ENCODE results near the gene ZNF451. TPM values are rescaled to one million over a fixed set of nuclear protein-coding genes. Genes with fewer than 3 reads are reported as not detected.

ZNF451 gene
- total RNA-seq, 1 experiment from 2014 or later, result 68.7 TPM

GRCh38 chr6:57048577-57048976 is 41.4 kb upstream of the ZNF451 start:
- no TSS peak for BruUV-seq (replicated peaks)
- Mint-ChIP-seq H3K27me3 (ENCODE audit: unreplicated experiment) (peaks cover 20% of the 10 kb centered on the region), H3K9me3 (ENCODE audit: low read depth, unreplicated experiment) (no peaks in the 10 kb centered on the region), H3K27ac (ENCODE audit: unreplicated experiment) (no peak overlapping the region), H3K4me3 (ENCODE audit: low read depth, unreplicated experiment) (no peak overlapping the region), H3K4me1 (ENCODE audit: low read depth, unreplicated experiment) (peaks cover 10% of the 10 kb centered on the region), H3K36me3 (ENCODE audit: insufficient read depth, unreplicated experiment) (peaks cover 23% of the 10 kb centered on the region)
- intact Hi-C loops (cut with micrococcal nuclease; ENCODE audit: unreplicated experiment), result no loop called here
- no peak for DNase-seq
- CTCF ChIA-PET, result no interaction called here
- TF ChIP-seq, protein P1, sequence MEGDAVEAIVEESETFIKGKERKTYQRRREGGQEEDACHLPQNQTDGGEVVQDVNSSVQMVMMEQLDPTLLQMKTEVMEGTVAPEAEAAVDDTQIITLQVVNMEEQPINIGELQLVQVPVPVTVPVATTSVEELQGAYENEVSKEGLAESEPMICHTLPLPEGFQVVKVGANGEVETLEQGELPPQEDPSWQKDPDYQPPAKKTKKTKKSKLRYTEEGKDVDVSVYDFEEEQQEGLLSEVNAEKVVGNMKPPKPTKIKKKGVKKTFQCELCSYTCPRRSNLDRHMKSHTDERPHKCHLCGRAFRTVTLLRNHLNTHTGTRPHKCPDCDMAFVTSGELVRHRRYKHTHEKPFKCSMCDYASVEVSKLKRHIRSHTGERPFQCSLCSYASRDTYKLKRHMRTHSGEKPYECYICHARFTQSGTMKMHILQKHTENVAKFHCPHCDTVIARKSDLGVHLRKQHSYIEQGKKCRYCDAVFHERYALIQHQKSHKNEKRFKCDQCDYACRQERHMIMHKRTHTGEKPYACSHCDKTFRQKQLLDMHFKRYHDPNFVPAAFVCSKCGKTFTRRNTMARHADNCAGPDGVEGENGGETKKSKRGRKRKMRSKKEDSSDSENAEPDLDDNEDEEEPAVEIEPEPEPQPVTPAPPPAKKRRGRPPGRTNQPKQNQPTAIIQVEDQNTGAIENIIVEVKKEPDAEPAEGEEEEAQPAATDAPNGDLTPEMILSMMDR (IDR thresholded peaks at IDR 0.05; ENCODE audit: unreplicated experiment), result no peak

DNA sequence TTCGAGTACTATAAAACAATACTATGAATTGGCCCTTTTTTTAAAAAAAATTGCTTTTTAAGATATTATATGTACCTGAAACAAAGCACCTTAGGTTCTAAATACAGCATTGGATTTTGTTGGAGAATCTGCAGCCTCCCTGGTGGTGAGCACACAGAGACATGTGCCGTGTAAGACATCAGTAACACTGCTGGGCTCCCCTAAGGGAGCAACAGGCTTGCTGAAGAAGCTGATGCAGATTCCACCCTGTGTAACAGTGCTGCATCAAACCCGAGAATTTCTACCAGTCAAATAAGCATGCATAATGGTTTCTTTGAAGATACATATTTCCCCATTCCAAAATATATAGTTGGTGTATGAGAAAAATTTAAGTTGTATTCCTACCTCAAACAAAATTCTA is 26.1 kb upstream of the ZNF451 start:
- Mint-ChIP-seq H3K36me3 (ENCODE audit: insufficient read depth, unreplicated experiment) (peaks cover 16% of the 10 kb centered on the region), H3K9me3 (ENCODE audit: low read depth, unreplicated experiment) (no peaks in the 10 kb centered on the region), H3K4me1 (ENCODE audit: low read depth, unreplicated experiment) (no peaks in the 10 kb centered on the region), H3K27ac (ENCODE audit: unreplicated experiment) (no peak overlapping the region), H3K27me3 (ENCODE audit: unreplicated experiment) (no peaks in the 10 kb centered on the region), H3K4me3 (ENCODE audit: low read depth, unreplicated experiment) (no peak overlapping the region)
- TF ChIP-seq, protein P1 (IDR thresholded peaks at IDR 0.05; ENCODE audit: unreplicated experiment), result no peak
- DNase-seq, result no peak
- CTCF ChIA-PET, result no interaction called here
- intact Hi-C loops (cut with micrococcal nuclease; ENCODE audit: unreplicated experiment), result no loop called here
- no TSS peak for BruUV-seq (replicated peaks)

DNA sequence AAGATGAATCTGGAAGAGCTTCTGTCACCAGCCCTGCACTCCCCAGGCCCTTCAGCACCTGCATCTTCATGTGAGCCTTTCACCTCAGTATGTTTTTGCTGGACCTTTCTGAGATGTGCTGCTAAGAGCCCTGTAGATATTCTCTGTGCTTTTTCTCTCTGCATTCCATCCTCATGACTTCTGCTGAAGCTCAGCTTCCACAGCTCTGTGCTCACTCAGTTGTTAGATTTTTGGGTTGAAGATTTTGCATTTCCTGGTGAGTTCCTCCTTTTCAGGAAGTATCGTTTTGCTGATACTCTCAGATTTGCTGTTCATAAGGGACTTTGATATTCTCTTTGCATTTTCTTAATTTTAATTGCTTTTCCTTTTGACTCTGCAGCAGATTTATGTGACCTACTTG is 25.2 kb upstream of the ZNF451 start:
- intact Hi-C loops (cut with micrococcal nuclease; ENCODE audit: unreplicated experiment), result no loop called here
- H3K27ac Mint-ChIP-seq (ENCODE audit: unreplicated experiment), result no peak overlapping the region
- TF ChIP-seq, protein P1 (IDR thresholded peaks at IDR 0.05; ENCODE audit: unreplicated experiment), result no peak
- no peak for DNase-seq
- H3K4me1 Mint-ChIP-seq (ENCODE audit: low read depth, unreplicated experiment), result no peaks in the 10 kb centered on the region
- no peaks in the 10 kb centered on the region for H3K27me3 Mint-ChIP-seq (ENCODE audit: unreplicated experiment)
- H3K4me3 Mint-ChIP-seq (ENCODE audit: low read depth, unreplicated experiment), result no peak overlapping the region
- H3K9me3 Mint-ChIP-seq (ENCODE audit: low read depth, unreplicated experiment), result no peaks in the 10 kb centered on the region
- CTCF ChIA-PET, result no interaction called here
- no TSS peak for BruUV-seq (replicated peaks)
- H3K36me3 Mint-ChIP-seq (ENCODE audit: insufficient read depth, unreplicated experiment), result peaks cover 16% of the 10 kb centered on the region

- TF ChIP-seq, protein P1 (IDR thresholded peaks at IDR 0.05; ENCODE audit: unreplicated experiment), result no peak
- H3K9me3 Mint-ChIP-seq (ENCODE audit: low read depth, unreplicated experiment), result no peaks in the 10 kb centered on the region
- DNase-seq, result no peak
- no TSS peak for BruUV-seq (replicated peaks)
- no peak overlapping the region for H3K4me3 Mint-ChIP-seq (ENCODE audit: low read depth, unreplicated experiment)
- CTCF ChIA-PET, result no interaction called here
- no peaks in the 10 kb centered on the region for H3K4me1 Mint-ChIP-seq (ENCODE audit: low read depth, unreplicated experiment)
- intact Hi-C loops (cut with micrococcal nuclease; ENCODE audit: unreplicated experiment), result no loop called here
- no peaks in the 10 kb centered on the region for H3K27me3 Mint-ChIP-seq (ENCODE audit: unreplicated experiment)
- H3K27ac Mint-ChIP-seq (ENCODE audit: unreplicated experiment), result no peak overlapping the region
- H3K36me3 Mint-ChIP-seq (ENCODE audit: insufficient read depth, unreplicated experiment), result peaks cover 8% of the 10 kb centered on the region
Observed at GRCh38 chr6:57068061-57068460, 21.9 kb upstream of the ZNF451 start.

GRCh38 chr6:57069228-57069627 is 20.8 kb upstream of the ZNF451 start:
- Mint-ChIP-seq H3K4me1 (ENCODE audit: low read depth, unreplicated experiment) (no peaks in the 10 kb centered on the region), H3K36me3 (ENCODE audit: insufficient read depth, unreplicated experiment) (peaks cover 7% of the 10 kb centered on the region), H3K27me3 (ENCODE audit: unreplicated experiment) (no peaks in the 10 kb centered on the region), H3K27ac (ENCODE audit: unreplicated experiment) (no peak overlapping the region), H3K4me3 (ENCODE audit: low read depth, unreplicated experiment) (no peak overlapping the region), H3K9me3 (ENCODE audit: low read depth, unreplicated experiment) (no peaks in the 10 kb centered on the region)
- TF ChIP-seq, protein P1 (IDR thresholded peaks at IDR 0.05; ENCODE audit: unreplicated experiment), result no peak
- BruUV-seq (replicated peaks), result no TSS peak
- CTCF ChIA-PET, result no interaction called here
- intact Hi-C loops (cut with micrococcal nuclease; ENCODE audit: unreplicated experiment), result no loop called here
- no peak for DNase-seq

Measured in Calu3 (cell line).